Bronchial epithelial cell (primary cell): ENCODE results near the gene R3HDM2. TPM values are rescaled to one million over a fixed set of nuclear protein-coding genes. Genes with fewer than 3 reads are reported as not detected.

Experiments
- DNase-seq: peaks from one replicate; pipeline ENCODE4 v3.0.0-alpha.2; 2010; ENCODE audit warnings: low read depth
- FAIRE-seq: peaks from 2 replicates; lab custom pipeline; 2011; peaks lifted over from hg19 to GRCh38; lab: Jason Lieb, UNC
- H3K27me3 ChIP-seq: 2 replicates; pipeline ENCODE4 v1.5.1; 2011; ENCODE audit warnings: low read length; ENCODE audit not compliant: control insufficient read depth, insufficient read depth
- H3K36me3 ChIP-seq: 2 replicates; pipeline ENCODE4 v1.5.1; 2011; ENCODE audit warnings: low read length; ENCODE audit not compliant: control insufficient read depth, insufficient read depth
- H3K4me3 ChIP-seq: 2 replicates; pipeline ENCODE4 v1.5.1; 2011; ENCODE audit warnings: mild to moderate bottlenecking, low read depth, low read length, control low read depth
- total RNA-seq: library from RNA; depleted of rRNA; stranded (reverse); fragments of >200 nt; gene quantifications from 2 replicates; pipeline ENCODE4 v1.2.1, GENCODE V29; 2014
- TF ChIP-seq, protein P1 (sequence below): IDR thresholded peaks from 2 replicates; pipeline ENCODE4 v1.5.1; 2011; ENCODE audit warnings: mild to moderate bottlenecking, moderate library complexity, low read length, control low read depth, inconsistent platforms; ENCODE audit not compliant: insufficient read depth, severe bottlenecking

Gene R3HDM2
- total RNA-seq, 1 donor from 2014 or later: 5.5 TPM

DNA sequence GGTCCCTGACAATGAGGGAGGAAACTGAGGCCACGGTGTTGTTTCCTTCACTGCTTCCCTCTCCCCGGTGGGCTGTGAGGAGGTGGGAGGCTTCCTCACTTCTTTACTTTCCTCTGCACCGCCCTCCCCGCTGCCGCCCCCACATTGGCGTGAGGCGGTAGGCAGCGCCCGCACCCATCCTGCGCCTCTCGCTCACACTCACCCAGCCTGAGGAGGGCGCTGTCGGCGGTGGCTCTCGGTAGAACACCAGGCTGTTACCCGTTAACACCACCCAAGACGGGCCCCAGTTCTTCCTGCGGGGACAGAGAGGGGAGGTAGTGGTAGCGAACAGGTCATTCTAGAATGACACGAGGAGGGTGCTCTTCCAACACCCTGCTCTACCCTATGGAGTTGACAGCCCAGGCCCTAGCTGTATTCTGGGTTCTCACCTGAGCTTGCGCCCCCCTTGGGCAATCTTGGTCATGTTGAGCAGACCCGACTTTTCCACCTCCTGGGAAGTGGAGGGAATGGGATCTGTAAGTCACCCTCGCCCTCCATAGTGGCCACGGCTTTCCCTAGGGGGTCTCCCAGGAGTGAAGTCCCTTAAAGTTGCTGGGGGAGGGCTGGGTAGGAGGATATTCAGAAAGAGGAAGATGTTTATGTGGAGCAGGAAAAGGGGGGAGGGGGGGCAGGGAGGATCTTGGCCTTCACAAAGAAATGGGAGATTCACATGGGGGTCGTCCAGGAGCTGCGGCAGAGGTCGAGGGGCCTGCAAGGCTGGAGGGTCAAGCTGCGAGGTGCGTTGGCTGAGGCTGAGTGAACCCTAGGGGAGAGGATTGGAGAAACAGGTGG is 45.5 kb upstream of the R3HDM2 start:
- TF ChIP-seq, protein P1, sequence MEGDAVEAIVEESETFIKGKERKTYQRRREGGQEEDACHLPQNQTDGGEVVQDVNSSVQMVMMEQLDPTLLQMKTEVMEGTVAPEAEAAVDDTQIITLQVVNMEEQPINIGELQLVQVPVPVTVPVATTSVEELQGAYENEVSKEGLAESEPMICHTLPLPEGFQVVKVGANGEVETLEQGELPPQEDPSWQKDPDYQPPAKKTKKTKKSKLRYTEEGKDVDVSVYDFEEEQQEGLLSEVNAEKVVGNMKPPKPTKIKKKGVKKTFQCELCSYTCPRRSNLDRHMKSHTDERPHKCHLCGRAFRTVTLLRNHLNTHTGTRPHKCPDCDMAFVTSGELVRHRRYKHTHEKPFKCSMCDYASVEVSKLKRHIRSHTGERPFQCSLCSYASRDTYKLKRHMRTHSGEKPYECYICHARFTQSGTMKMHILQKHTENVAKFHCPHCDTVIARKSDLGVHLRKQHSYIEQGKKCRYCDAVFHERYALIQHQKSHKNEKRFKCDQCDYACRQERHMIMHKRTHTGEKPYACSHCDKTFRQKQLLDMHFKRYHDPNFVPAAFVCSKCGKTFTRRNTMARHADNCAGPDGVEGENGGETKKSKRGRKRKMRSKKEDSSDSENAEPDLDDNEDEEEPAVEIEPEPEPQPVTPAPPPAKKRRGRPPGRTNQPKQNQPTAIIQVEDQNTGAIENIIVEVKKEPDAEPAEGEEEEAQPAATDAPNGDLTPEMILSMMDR: peak; percentile 21
- Histone ChIP-seq H3K36me3 (no peaks in the 10 kb centered on the region), H3K27me3 (peaks cover 42% of the 10 kb centered on the region), H3K4me3 (peak overlapping the region; percentile 16)
- no peak for FAIRE-seq
- DNase-seq: no peak

DNA sequence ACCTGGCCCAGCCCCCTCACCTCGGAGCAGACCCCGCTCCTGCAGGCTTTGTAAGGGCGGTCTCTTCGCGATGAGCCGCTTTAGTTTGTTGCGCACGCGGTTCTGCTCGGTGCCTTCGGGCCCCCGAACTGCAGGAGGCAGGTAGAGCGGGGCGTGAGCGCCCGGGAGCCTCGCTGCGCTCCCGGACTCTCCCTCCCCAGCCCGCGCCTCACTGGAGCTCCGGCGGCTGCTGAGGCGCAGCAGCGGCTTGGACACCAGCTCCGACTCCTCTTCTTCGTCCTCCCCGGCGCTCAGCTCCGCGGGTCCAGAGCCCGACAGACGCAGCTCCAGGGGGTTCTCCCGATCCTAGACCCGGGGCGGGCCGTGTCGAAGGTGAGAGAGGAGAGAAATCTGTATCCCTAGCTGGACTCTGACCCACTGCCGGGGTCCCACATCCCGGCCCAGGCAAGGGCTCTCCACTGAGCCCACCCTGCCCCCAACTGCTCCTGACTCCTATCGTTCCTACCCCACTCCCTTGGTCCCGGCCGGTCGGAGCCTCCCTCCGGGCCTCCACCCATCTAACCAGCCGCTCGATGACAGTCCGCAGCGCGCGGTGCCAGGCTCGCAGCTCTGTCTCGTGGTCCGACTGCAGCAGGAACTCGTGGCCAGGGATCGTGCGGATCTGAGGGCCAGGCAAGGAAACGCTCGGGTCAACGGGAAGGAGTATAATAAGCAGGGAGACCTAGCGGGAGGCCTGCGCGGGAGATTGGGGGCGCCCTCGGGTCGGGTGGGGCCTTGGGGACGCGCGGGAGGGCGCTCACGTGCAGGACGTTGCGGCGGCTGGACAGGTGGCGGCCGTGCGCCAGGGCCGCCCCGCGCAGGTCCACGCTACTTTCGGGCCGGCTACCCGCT is 44.7 kb upstream of the R3HDM2 start:
- peaks cover 40% of the 10 kb centered on the region for H3K27me3 ChIP-seq
- FAIRE-seq: no peak
- no peaks in the 10 kb centered on the region for H3K36me3 ChIP-seq
- DNase-seq: no peak
- TF ChIP-seq, protein P1: no peak
- peak overlapping the region; percentile 16 for H3K4me3 ChIP-seq

DNA sequence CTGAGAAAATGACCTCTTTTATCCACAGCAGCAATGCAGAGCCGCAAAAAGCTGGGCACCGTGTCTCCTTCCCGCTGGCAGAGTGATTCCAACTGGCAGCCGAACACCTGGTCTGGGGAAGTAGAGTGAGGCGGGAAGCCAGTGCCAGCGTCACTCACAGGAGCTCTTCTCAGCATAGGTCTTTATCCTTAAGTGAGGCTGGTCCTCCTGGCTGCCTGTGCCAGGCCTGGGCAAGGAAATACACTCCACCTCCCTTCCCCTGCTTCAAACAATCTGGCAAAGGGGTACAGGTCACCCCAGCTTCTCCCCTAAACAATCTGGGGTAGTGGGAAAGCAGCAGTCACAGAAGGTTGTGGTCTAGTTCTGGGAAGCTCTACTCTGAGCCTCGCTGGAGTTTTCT is 44.0 kb upstream of the R3HDM2 start:
- H3K27me3 ChIP-seq: peaks cover 39% of the 10 kb centered on the region
- H3K4me3 ChIP-seq: no peak overlapping the region
- H3K36me3 ChIP-seq: no peaks in the 10 kb centered on the region
- DNase-seq (no peak), FAIRE-seq (no peak)
- TF ChIP-seq, protein P1: no peak

DNA sequence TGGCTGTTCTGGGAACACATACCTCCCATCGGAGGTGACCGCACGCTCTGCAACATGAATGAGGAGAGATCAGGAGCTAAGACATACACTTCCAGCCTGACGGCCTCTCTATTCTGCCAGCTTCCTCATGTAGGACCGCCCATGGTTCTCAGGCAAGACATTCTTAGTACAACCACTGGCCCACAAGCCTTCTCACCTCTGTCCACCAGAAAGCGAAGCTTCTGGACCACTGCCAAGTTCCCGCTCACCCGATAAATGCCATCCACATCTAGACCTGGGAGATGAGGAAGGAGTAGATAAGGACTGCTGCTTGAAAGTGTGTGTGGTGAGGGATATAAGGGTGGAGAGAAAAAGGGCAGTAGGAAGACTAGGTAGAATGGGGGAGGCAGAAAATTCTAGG is 43.6 kb upstream of the R3HDM2 start:
- no peaks in the 10 kb centered on the region for H3K36me3 ChIP-seq
- FAIRE-seq: no peak
- H3K4me3 ChIP-seq: no peak overlapping the region
- TF ChIP-seq, protein P1: no peak
- H3K27me3 ChIP-seq: peaks cover 39% of the 10 kb centered on the region
- no peak for DNase-seq

DNA sequence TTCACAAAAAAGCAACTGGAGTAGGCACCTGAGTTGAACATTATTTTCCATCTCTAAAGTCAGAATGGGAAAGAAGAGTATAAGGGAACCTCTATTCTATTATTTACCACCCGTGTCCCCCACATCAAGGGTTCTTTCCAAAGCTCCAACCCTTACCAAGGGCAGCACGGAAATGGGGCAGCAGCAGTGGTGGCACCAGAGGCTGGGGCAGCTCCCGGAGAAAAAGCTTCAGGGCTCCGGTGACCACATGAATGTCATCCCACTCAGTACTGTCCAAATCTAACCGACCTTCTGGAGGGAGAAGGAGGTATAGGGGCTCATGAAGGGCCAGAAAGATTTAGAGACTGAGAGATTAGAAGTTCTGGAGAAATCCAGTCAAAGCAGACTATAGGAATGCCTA is 43.0 kb upstream of the R3HDM2 start:
- TF ChIP-seq, protein P1: no peak
- Histone ChIP-seq H3K4me3 (no peak overlapping the region), H3K27me3 (peaks cover 39% of the 10 kb centered on the region), H3K36me3 (no peaks in the 10 kb centered on the region)
- DNase-seq (no peak), FAIRE-seq (no peak)
